GM12865 (cell line): ENCODE results near the gene CLEC3B.

Source experiments
- DNase-seq: peaks from one replicate; pipeline ENCODE4 v3.0.0; 2010; ENCODE audit warnings: low read depth
- H3K4me3 ChIP-seq: 2 replicates; pipeline ENCODE4 v1.5.1; 2011; ENCODE audit warnings: mild to moderate bottlenecking, low read depth, low read length, control low read depth
- CTCF ChIP-seq: IDR thresholded peaks from 2 replicates; pipeline ENCODE4 v1.5.1; 2011; ENCODE audit warnings: low read length, control low read depth, low read depth, inconsistent platforms; ENCODE audit not compliant: insufficient read depth; ENCODE audit errors: missing control alignments

CLEC3B gene

GRCh38 chr3:45060165-45060892 lies 34.2 kb downstream of the CLEC3B start:
- no peak overlapping the region for H3K4me3 ChIP-seq
- no peak for DNase-seq
- no peak for TF ChIP-seq CTCF

- DNase-seq, result no peak
- no peak overlapping the region for H3K4me3 ChIP-seq
- no peak for TF ChIP-seq CTCF
Measured at GRCh38 chr3:45062697-45063070, 36.6 kb downstream of the CLEC3B start.

- no peak for TF ChIP-seq CTCF
- no peak for DNase-seq
- no peak overlapping the region for H3K4me3 ChIP-seq
Measured at GRCh38 chr3:45064512-45065372, 38.6 kb downstream of the CLEC3B start.

- no peak for TF ChIP-seq CTCF
- no peak overlapping the region for H3K4me3 ChIP-seq
- no peak for DNase-seq
Measured at GRCh38 chr3:45065373-45065720, 39.2 kb downstream of the CLEC3B start.

GRCh38 chr3:45066109-45066801 lies 40.2 kb downstream of the CLEC3B start:
- no peak overlapping the region for H3K4me3 ChIP-seq
- DNase-seq, result no peak
- no peak for TF ChIP-seq CTCF

GRCh38 chr3:45067486-45067885 lies 41.4 kb downstream of the CLEC3B start:
- TF ChIP-seq CTCF, result no peak
- no peak for DNase-seq
- H3K4me3 ChIP-seq, result no peak overlapping the region
